Measurements from ENCODE around the gene PRPF40B.

Gene PRPF40B

DNA sequence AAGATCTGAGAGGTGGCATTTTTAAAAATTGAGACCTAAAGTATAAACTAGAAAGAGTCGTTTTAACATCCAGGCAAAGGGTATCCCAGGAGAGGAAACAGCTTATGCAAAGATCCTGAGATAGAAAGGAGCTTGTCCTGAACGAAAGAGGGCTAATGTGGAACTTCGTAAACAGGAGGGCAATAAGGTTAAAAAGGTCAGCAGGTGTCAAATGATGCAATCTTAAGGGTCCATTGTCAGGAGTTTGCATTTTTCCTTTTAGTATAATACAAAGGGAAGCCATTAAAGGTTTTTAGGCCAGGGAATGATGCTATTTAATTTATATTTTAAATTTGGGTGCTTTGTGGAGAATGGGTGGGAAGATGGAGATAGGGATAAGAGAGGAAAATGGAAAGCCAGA is 69.5 kb downstream of the PRPF40B start:
- no peak for DNase-seq

DNA sequence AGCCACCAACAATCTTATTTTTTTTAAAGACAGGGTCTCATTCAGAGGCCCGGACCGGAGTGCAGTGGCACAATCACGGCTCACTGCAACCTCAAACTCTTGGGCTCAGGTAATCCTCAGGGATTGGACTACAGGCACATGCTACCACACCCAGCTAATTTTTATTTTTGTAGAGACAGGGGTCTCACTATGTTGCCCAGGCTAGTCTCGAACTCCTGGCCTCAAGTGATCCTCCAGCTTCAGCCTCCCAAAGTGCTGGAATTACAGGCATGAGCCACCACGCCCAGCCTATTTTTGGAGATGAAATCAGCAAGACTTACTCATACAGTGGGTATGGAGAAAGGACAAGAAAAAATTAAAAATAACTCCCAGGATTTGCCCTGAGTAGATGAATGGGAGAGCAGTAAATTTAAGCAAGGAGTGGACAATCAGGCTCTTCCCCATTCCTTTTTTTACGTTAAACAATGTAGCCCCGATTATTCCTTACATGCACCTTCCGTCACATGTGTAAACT is 70.6 kb downstream of the PRPF40B start:
- no peak for DNase-seq
